HepG2 (cell line): ENCODE measurements around the gene DNMT1. TPM values are rescaled to one million over a fixed set of nuclear protein-coding genes. Genes with fewer than 3 reads are reported as not detected.

Source experiments
- CBX1 ChIP-seq: IDR thresholded peaks from one replicate; pipeline ENCODE4 v1.6.1; 2016; ENCODE audit warnings: antibody characterized with exemption, low read depth
- CHD4 ChIP-seq: fragments of 200-600 bp; sonication (generic); IDR thresholded peaks from 2 replicates; pipeline ENCODE4 v1.7.0; 2017; ENCODE audit warnings: mild to moderate bottlenecking, low read length, borderline replicate concordance
- POGZ ChIP-seq: sonication (generic); formaldehyde crosslinking; IDR thresholded peaks from 2 replicates; pipeline ENCODE4 v1.4.0; 2020; ENCODE audit warnings: mild to moderate bottlenecking, missing genetic modification reagents
- PRPF4 ChIP-seq: fragments of 200-400 bp; formaldehyde crosslinking; IDR thresholded peaks from 2 replicates; pipeline ENCODE4 v1.6.1; 2016; ENCODE audit warnings: low read length, low read depth; ENCODE audit not compliant: poor library complexity, severe bottlenecking
- ZMYM3 ChIP-seq: sonication (generic); formaldehyde crosslinking; IDR thresholded peaks from 2 replicates; pipeline ENCODE4 v1.5.1; 2020; ENCODE audit warnings: mild to moderate bottlenecking, missing genetic modification reagents
- ZNF678 ChIP-seq: sonication (generic); formaldehyde crosslinking; IDR thresholded peaks from 2 replicates; pipeline ENCODE4 v1.4.0; 2020; ENCODE audit warnings: mild to moderate bottlenecking, missing genetic modification reagents
- ZNF879 ChIP-seq: sonication (generic); formaldehyde crosslinking; IDR thresholded peaks from 2 replicates; pipeline ENCODE4 v1.8.1; 2023; ENCODE audit warnings: missing genetic modification reagents
- ZZZ3 ChIP-seq: sonication (generic); formaldehyde crosslinking; IDR thresholded peaks from 2 replicates; pipeline ENCODE4 v1.4.0; 2020; ENCODE audit warnings: missing genetic modification reagents, mild to moderate bottlenecking, borderline replicate concordance
- polyA plus RNA-seq, 8 experiments: library from polyadenylated mRNA; depleted of rRNA in 3 of 8; stranded (reverse) in 7 of 8; unstranded in 1 of 8; fragments of >200 nt; fragmentation: Illumina TruSeq in 4 of 8; extraction: Trizol in 4 of 8; gene quantifications; 2 replicates each; pipeline versions ENCODE4 v1.2.1 to v1.2.3, GENCODE V29; 2011 to 2016; ENCODE audit warnings: low read depth in 4 of 8, missing spikeins in 1 of 8, mixed read lengths in 1 of 8; ENCODE audit not compliant: insufficient read depth in 1 of 8
- total RNA-seq, 5 experiments: library from RNA; depleted of rRNA; stranded (reverse); fragments of >200 nt; fragmentation: Illumina TruSeq; extraction: Trizol; gene quantifications; 2 replicates each; pipeline ENCODE4 v1.2.3, GENCODE V29; 2016; ENCODE audit warnings: low read depth in 1 of 5
- TF ChIP-seq, protein P1 (sequence below): sonication (generic); formaldehyde crosslinking; IDR thresholded peaks from 2 replicates; pipeline ENCODE4 v1.5.0; 2020; ENCODE audit warnings: missing genetic modification reagents
- TF ChIP-seq, protein P2 (sequence below): sonication (generic); formaldehyde crosslinking; IDR thresholded peaks from 2 replicates; pipeline ENCODE4 v1.4.0; 2020; ENCODE audit warnings: mild to moderate bottlenecking, low read depth, missing genetic modification reagents
- TF ChIP-seq, protein P3 (sequence below): sonication (generic); formaldehyde crosslinking; IDR thresholded peaks from 2 replicates; pipeline ENCODE4 v1.5.0; 2020; ENCODE audit warnings: mild to moderate bottlenecking, low read depth, missing genetic modification reagents, borderline replicate concordance
- TF ChIP-seq, protein P4 (sequence below): IDR thresholded peaks from 2 replicates; pipeline ENCODE4 v1.6.1; 2016; ENCODE audit warnings: low read depth, control low read depth
- TF ChIP-seq, protein P5 (sequence below): sonication (generic); formaldehyde crosslinking; conservative IDR thresholded peaks from 2 replicates; pipeline ENCODE4 v1.4.0; 2020; ENCODE audit warnings: missing genetic modification reagents
- TF ChIP-seq, protein P6 (sequence below), 2 experiments: fragments of 450-650 bp in 1 of 2; sonication (generic) in 1 of 2; formaldehyde crosslinking; IDR thresholded peaks; 2 replicates each; pipeline versions ENCODE4 v1.5.0 to v1.8.0; 2020 to 2022; ENCODE audit warnings: mild to moderate bottlenecking in 1 of 2, missing genetic modification reagents in 1 of 2
- TF ChIP-seq, protein P7 (sequence below): sonication (generic); formaldehyde crosslinking; conservative IDR thresholded peaks from 2 replicates; pipeline ENCODE4 v1.8.1; 2023; ENCODE audit warnings: missing genetic modification reagents
- TF ChIP-seq, protein P8 (sequence below): sonication (generic); formaldehyde crosslinking; IDR thresholded peaks from 2 replicates; pipeline ENCODE4 v1.4.0; 2020; ENCODE audit warnings: missing genetic modification reagents, mild to moderate bottlenecking, borderline replicate concordance

Gene DNMT1
- total and polyA plus RNA-seq, 2 of the 13 experiments (the other 11 are each of a cell fraction or from before 2014, with no cell fraction given) = 31.2 to 91.1 TPM

- TF ChIP-seq, protein P1, sequence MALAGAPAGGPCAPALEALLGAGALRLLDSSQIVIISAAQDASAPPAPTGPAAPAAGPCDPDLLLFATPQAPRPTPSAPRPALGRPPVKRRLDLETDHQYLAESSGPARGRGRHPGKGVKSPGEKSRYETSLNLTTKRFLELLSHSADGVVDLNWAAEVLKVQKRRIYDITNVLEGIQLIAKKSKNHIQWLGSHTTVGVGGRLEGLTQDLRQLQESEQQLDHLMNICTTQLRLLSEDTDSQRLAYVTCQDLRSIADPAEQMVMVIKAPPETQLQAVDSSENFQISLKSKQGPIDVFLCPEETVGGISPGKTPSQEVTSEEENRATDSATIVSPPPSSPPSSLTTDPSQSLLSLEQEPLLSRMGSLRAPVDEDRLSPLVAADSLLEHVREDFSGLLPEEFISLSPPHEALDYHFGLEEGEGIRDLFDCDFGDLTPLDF = no peak
- TF ChIP-seq CHD4 (peak; percentile 84; the same call in 1 of the 2 replicates), ZNF879 (peak; percentile 63; the same call in 1 of the 2 replicates), ZMYM3 (CRISPR knock-in tag) (peak; percentile 88), PRPF4 (no peak), ZNF678 (CRISPR knock-in tag) (0 out of 2 replicates have a peak, but pooled peaks have one; percentile 65), CBX1 (no peak), ZZZ3 (CRISPR knock-in tag) (no peak), POGZ (no peak)
- TF ChIP-seq, protein P2, sequence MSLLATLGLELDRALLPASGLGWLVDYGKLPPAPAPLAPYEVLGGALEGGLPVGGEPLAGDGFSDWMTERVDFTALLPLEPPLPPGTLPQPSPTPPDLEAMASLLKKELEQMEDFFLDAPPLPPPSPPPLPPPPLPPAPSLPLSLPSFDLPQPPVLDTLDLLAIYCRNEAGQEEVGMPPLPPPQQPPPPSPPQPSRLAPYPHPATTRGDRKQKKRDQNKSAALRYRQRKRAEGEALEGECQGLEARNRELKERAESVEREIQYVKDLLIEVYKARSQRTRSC (CRISPR knock-in tag) = no peak
- TF ChIP-seq, protein P3, sequence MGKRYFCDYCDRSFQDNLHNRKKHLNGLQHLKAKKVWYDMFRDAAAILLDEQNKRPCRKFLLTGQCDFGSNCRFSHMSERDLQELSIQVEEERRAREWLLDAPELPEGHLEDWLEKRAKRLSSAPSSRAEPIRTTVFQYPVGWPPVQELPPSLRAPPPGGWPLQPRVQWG (CRISPR knock-in tag) = no peak
- TF ChIP-seq, protein P4, sequence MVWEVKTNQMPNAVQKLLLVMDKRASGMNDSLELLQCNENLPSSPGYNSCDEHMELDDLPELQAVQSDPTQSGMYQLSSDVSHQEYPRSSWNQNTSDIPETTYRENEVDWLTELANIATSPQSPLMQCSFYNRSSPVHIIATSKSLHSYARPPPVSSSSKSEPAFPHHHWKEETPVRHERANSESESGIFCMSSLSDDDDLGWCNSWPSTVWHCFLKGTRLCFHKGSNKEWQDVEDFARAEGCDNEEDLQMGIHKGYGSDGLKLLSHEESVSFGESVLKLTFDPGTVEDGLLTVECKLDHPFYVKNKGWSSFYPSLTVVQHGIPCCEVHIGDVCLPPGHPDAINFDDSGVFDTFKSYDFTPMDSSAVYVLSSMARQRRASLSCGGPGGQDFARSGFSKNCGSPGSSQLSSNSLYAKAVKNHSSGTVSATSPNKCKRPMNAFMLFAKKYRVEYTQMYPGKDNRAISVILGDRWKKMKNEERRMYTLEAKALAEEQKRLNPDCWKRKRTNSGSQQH (CRISPR knock-in tag) = no peak
- TF ChIP-seq, protein P5, sequence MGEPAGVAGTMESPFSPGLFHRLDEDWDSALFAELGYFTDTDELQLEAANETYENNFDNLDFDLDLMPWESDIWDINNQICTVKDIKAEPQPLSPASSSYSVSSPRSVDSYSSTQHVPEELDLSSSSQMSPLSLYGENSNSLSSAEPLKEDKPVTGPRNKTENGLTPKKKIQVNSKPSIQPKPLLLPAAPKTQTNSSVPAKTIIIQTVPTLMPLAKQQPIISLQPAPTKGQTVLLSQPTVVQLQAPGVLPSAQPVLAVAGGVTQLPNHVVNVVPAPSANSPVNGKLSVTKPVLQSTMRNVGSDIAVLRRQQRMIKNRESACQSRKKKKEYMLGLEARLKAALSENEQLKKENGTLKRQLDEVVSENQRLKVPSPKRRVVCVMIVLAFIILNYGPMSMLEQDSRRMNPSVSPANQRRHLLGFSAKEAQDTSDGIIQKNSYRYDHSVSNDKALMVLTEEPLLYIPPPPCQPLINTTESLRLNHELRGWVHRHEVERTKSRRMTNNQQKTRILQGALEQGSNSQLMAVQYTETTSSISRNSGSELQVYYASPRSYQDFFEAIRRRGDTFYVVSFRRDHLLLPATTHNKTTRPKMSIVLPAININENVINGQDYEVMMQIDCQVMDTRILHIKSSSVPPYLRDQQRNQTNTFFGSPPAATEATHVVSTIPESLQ = no peak
- TF ChIP-seq, protein P6, sequence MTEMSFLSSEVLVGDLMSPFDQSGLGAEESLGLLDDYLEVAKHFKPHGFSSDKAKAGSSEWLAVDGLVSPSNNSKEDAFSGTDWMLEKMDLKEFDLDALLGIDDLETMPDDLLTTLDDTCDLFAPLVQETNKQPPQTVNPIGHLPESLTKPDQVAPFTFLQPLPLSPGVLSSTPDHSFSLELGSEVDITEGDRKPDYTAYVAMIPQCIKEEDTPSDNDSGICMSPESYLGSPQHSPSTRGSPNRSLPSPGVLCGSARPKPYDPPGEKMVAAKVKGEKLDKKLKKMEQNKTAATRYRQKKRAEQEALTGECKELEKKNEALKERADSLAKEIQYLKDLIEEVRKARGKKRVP (CRISPR knock-in tag; IDR thresholded peaks at IDR 0.05) = no peak
- TF ChIP-seq, protein P7, sequence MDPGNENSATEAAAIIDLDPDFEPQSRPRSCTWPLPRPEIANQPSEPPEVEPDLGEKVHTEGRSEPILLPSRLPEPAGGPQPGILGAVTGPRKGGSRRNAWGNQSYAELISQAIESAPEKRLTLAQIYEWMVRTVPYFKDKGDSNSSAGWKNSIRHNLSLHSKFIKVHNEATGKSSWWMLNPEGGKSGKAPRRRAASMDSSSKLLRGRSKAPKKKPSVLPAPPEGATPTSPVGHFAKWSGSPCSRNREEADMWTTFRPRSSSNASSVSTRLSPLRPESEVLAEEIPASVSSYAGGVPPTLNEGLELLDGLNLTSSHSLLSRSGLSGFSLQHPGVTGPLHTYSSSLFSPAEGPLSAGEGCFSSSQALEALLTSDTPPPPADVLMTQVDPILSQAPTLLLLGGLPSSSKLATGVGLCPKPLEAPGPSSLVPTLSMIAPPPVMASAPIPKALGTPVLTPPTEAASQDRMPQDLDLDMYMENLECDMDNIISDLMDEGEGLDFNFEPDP (CRISPR knock-in tag) = no peak
- TF ChIP-seq, protein P8, sequence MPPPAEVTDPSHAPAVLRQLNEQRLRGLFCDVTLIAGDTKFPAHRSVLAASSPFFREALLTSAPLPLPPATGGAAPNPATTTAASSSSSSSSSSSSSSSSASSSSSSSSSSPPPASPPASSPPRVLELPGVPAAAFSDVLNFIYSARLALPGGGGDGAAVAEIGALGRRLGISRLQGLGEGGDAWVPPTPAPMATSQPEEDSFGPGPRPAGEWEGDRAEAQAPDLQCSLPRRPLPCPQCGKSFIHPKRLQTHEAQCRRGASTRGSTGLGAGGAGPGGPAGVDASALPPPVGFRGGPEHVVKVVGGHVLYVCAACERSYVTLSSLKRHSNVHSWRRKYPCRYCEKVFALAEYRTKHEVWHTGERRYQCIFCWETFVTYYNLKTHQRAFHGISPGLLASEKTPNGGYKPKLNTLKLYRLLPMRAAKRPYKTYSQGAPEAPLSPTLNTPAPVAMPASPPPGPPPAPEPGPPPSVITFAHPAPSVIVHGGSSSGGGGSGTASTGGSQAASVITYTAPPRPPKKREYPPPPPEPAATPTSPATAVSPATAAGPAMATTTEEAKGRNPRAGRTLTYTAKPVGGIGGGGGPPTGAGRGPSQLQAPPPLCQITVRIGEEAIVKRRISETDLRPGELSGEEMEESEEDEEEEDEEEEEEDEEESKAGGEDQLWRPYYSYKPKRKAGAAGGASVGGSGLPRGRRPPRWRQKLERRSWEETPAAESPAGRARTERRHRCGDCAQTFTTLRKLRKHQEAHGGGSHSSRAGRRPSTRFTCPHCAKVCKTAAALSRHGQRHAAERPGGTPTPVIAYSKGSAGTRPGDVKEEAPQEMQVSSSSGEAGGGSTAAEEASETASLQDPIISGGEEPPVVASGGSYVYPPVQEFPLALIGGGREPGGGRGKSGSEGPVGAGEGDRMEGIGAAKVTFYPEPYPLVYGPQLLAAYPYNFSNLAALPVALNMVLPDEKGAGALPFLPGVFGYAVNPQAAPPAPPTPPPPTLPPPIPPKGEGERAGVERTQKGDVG = no peak
Observed at GRCh38 chr19:10195199-10195519, 406 bp upstream of the DNMT1 start (continued).
